Mammary epithelial cell (primary cell): ENCODE measurements around the gene ALKBH4.

Experiments used
- EZH2 ChIP-seq: IDR thresholded peaks from 2 replicates; pipeline ENCODE4 v1.6.1; 2012; ENCODE audit warnings: low read length, inconsistent platforms, borderline replicate concordance
- TF ChIP-seq, protein P1 (sequence below), 2 donors: IDR thresholded peaks in 1 of 2; conservative IDR thresholded peaks in 1 of 2; 2 replicates each; pipeline ENCODE4 v1.5.1; 2011 to 2012; ENCODE audit warnings: inconsistent platforms in 2 of 2, low read length in 2 of 2, mild to moderate bottlenecking in 2 of 2, control low read depth in 1 of 2, low read depth in 1 of 2; ENCODE audit not compliant: insufficient read depth in 1 of 2; ENCODE audit errors: extremely low read depth in 1 of 2

DNA sequence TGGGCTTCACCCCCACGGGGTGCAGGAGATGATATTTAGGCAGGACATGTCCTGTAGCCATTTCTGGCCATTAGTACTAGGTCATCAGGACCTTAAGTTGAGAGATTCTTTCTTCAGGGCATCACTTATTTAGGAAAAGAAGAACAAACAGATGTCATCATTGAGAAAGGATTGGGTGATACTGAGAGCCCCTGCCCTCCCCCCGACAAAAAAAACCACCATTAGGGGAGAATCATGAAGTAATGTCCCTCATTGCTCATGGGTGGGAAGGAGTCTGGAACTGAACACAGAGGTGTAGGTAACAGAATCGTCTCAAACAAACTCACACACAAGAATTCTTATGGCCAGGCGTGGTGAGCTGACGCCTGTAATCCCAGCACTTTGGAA, 37.7 kb downstream of the ALKBH4 start:
- TF ChIP-seq, protein P1, sequence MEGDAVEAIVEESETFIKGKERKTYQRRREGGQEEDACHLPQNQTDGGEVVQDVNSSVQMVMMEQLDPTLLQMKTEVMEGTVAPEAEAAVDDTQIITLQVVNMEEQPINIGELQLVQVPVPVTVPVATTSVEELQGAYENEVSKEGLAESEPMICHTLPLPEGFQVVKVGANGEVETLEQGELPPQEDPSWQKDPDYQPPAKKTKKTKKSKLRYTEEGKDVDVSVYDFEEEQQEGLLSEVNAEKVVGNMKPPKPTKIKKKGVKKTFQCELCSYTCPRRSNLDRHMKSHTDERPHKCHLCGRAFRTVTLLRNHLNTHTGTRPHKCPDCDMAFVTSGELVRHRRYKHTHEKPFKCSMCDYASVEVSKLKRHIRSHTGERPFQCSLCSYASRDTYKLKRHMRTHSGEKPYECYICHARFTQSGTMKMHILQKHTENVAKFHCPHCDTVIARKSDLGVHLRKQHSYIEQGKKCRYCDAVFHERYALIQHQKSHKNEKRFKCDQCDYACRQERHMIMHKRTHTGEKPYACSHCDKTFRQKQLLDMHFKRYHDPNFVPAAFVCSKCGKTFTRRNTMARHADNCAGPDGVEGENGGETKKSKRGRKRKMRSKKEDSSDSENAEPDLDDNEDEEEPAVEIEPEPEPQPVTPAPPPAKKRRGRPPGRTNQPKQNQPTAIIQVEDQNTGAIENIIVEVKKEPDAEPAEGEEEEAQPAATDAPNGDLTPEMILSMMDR (conservative IDR thresholded peaks at IDR 0.05 in 1 of 2, IDR thresholded peaks at IDR 0.05 in 1 of 2; ENCODE audit: extremely low read depth in 1 of 2, insufficient read depth in 1 of 2, low read depth in 1 of 2, low read length in 2 of 2), result no peak
- no peak for TF ChIP-seq EZH2
